GM12878 (cell line): ENCODE data around the gene ULK1. TPM values are rescaled to one million over a fixed set of nuclear protein-coding genes. Genes with fewer than 3 reads are reported as not detected.

Source experiments
- ATAC-seq: fragments of 200-7000 bp; cut with Tn5 transposase; 3 replicates; pipeline ENCODE4 v1.9.1; 2020; ENCODE audit warnings: mild to moderate bottlenecking, moderate library complexity
- BruUV-seq: library from RNA; stranded (reverse); fragments of 400-500 nt; replicated peaks from 2 replicates; lab custom pipeline; 2021; lab: Mats Ljungman, UMichigan
- CTCF ChIA-PET: fragments of 300-600 bp; sonication (Branson Sonifier 250); formaldehyde crosslinking; extraction: SDS; loops from one replicate; lab custom pipeline; 2021; ENCODE audit warnings: inconsistent platforms; lab: Yijun Ruan, JAX
- POLR2A ChIA-PET: fragments of 350-600 bp; formaldehyde crosslinking; extraction: SDS; loops from one replicate; lab custom pipeline; 2021; ENCODE audit warnings: inconsistent platforms; lab: Charles Lee
- RAD21 ChIA-PET: fragments of 300-600 bp; sonication (Branson Sonifier 250); formaldehyde crosslinking; loops from one replicate; lab custom pipeline; 2023; ENCODE audit warnings: antibody characterized with exemption; ENCODE audit not compliant: unreplicated experiment; lab: Charles Lee
- SMC1A ChIA-PET: fragments of 300-600 bp; sonication (Branson Sonifier 250); formaldehyde crosslinking; loops from one replicate; lab custom pipeline; 2023; ENCODE audit not compliant: unreplicated experiment, uncharacterized antibody; lab: Charles Lee
- DNase-seq: peaks from one replicate; pipeline ENCODE4 v3.0.0-alpha.2; 2011; ENCODE audit warnings: low read depth, low spot score
- FAIRE-seq: peaks from 3 replicates; lab custom pipeline; 2011; peaks lifted over from hg19 to GRCh38; lab: Jason Lieb, UNC
- H2AFZ ChIP-seq: 2 replicates; pipeline ENCODE4 v1.6.0; 2011; ENCODE audit warnings: low read depth, low read length, control low read depth; ENCODE audit not compliant: control insufficient read depth
- H3K27ac ChIP-seq: 2 replicates; pipeline ENCODE4 v1.5.1; 2011; ENCODE audit warnings: control low read depth; ENCODE audit not compliant: control insufficient read depth, insufficient read depth
- H3K27me3 ChIP-seq, 2 experiments: replicated peaks in 1 of 2; 2 replicates each; pipeline versions ENCODE4 v1.6.0 to v1.6.1; 2011; ENCODE audit warnings: low read length in 1 of 2; ENCODE audit not compliant: control insufficient read depth in 2 of 2, insufficient read depth in 2 of 2
- H3K36me3 ChIP-seq, 2 experiments: 2 replicates each; pipeline ENCODE4 v1.5.1; 2011; ENCODE audit warnings: low read length in 1 of 2; ENCODE audit not compliant: control insufficient read depth in 2 of 2, insufficient read depth in 2 of 2
- H3K4me1 ChIP-seq: 2 replicates; pipeline ENCODE4 v1.6.1; 2011; ENCODE audit warnings: mild to moderate bottlenecking, low read length, moderate library complexity, mixed read lengths; ENCODE audit not compliant: control insufficient read depth, insufficient read depth
- H3K4me2 ChIP-seq: 2 replicates; pipeline ENCODE4 v1.6.0; 2011; ENCODE audit warnings: control low read depth; ENCODE audit not compliant: control insufficient read depth, insufficient read depth
- H3K4me3 ChIP-seq: fragments of 200-600 bp; sonication (generic); 2 replicates; pipeline ENCODE4 v1.5.1; 2016
- H3K79me2 ChIP-seq: 2 replicates; pipeline ENCODE4 v1.6.0; 2011; ENCODE audit warnings: low read length; ENCODE audit not compliant: control insufficient read depth, insufficient read depth
- H3K9ac ChIP-seq: 2 replicates; pipeline ENCODE4 v1.8.0; 2011; ENCODE audit warnings: low read length, control low read depth, mixed read lengths; ENCODE audit not compliant: control insufficient read depth, insufficient read depth
- H3K9me3 ChIP-seq: replicated peaks from 3 replicates; pipeline ENCODE4 v1.5.1; 2011; ENCODE audit warnings: mild to moderate bottlenecking, low read length; ENCODE audit not compliant: control insufficient read depth, insufficient read depth
- H4K20me1 ChIP-seq: 2 replicates; pipeline ENCODE4 v1.6.0; 2011; ENCODE audit not compliant: control insufficient read depth, insufficient read depth
- BRCA1 ChIP-seq: IDR thresholded peaks from 2 replicates; pipeline ENCODE4 v1.6.1; 2011; ENCODE audit warnings: low read depth, low read length, improper control_type of control experiment
- CBX3 ChIP-seq: fragments of 200-600 bp; sonication (generic); IDR thresholded peaks from 2 replicates; pipeline ENCODE4 v1.6.1; 2016; ENCODE audit warnings: low read depth, borderline replicate concordance
- FOXM1 ChIP-seq: IDR thresholded peaks from 2 replicates; pipeline ENCODE4 v1.6.1; 2012; ENCODE audit warnings: low read depth, mild to moderate bottlenecking, inconsistent platforms, low read length, moderate library complexity
- IKZF2 ChIP-seq, 2 experiments: fragments of 450-650 bp; IDR thresholded peaks; 2 replicates each; pipeline ENCODE4 v1.6.1; 2017; ENCODE audit warnings: mild to moderate bottlenecking in 2 of 2, moderate library complexity in 2 of 2
- KDM1A ChIP-seq: fragments of 200-600 bp; sonication (generic); IDR thresholded peaks from 2 replicates; pipeline ENCODE4 v1.6.1; 2016; ENCODE audit warnings: borderline replicate concordance
- NFXL1 ChIP-seq: fragments of 450-650 bp; IDR thresholded peaks from 2 replicates; pipeline ENCODE4 v1.6.1; 2017; ENCODE audit warnings: antibody characterized with exemption, mild to moderate bottlenecking, borderline replicate concordance
- PAX5 ChIP-seq: IDR thresholded peaks from 2 replicates; pipeline ENCODE4 v1.6.1; 2011; ENCODE audit warnings: low read depth, low read length, borderline replicate concordance
- PBX3 ChIP-seq: IDR thresholded peaks from 2 replicates; pipeline ENCODE4 v1.6.1; 2011; ENCODE audit warnings: mild to moderate bottlenecking, low read depth, low read length, moderate library complexity; ENCODE audit not compliant: insufficient replicate concordance
- RAD51 ChIP-seq: fragments of 450-650 bp; IDR thresholded peaks from 2 replicates; pipeline ENCODE4 v1.6.1; 2016; ENCODE audit warnings: moderate library complexity, mild to moderate bottlenecking, inconsistent platforms
- SMAD1 ChIP-seq: fragments of 450-650 bp; IDR thresholded peaks from 2 replicates; pipeline ENCODE4 v1.6.1; 2018; ENCODE audit warnings: mild to moderate bottlenecking, low read depth; ENCODE audit not compliant: partially characterized antibody
- SMARCA5 ChIP-seq: fragments of 450-650 bp; IDR thresholded peaks from 2 replicates; pipeline ENCODE4 v1.6.1; 2017; ENCODE audit warnings: mild to moderate bottlenecking
- SUPT20H ChIP-seq: IDR thresholded peaks from 2 replicates; pipeline ENCODE4 v1.6.1; 2011; ENCODE audit warnings: low read depth, mild to moderate bottlenecking, low read length, moderate library complexity, borderline replicate concordance; ENCODE audit not compliant: control insufficient read depth
- SUZ12 ChIP-seq: fragments of 200-600 bp; sonication (generic); IDR thresholded peaks from one replicate; pipeline ENCODE4 v1.6.1; 2018; ENCODE audit warnings: antibody characterized with exemption, mild to moderate bottlenecking; ENCODE audit not compliant: unreplicated experiment
- TAF1 ChIP-seq: IDR thresholded peaks from 2 replicates; pipeline ENCODE4 v1.6.1; 2011; ENCODE audit warnings: mild to moderate bottlenecking, low read depth, low read length, borderline replicate concordance
- TCF3 ChIP-seq: IDR thresholded peaks from 2 replicates; pipeline ENCODE4 v1.6.1; 2012; ENCODE audit warnings: low read depth, mild to moderate bottlenecking, low read length, borderline replicate concordance; ENCODE audit not compliant: insufficient read depth
- YBX1 ChIP-seq: fragments of 450-650 bp; IDR thresholded peaks from 2 replicates; pipeline ENCODE4 v1.6.1; 2016; ENCODE audit warnings: antibody characterized with exemption
- ZBED1 ChIP-seq: IDR thresholded peaks from 2 replicates; pipeline ENCODE4 v1.6.1; 2016; ENCODE audit warnings: borderline replicate concordance
- ZNF217 ChIP-seq: fragments of 450-650 bp; IDR thresholded peaks from 2 replicates; pipeline ENCODE4 v1.6.1; 2017; ENCODE audit warnings: antibody characterized with exemption, mild to moderate bottlenecking
- WGBS: methylation state at CpG from one replicate; pipeline ENCODE4 v1.1.6; 2016; ENCODE audit warnings: low lambda C conversion rate; ENCODE audit not compliant: insufficient replicate concordance, insufficient coverage; ENCODE audit errors: missing lambda C conversion rate; 5-methylcytosine and 5-hydroxymethylcytosine counted together
- in situ Hi-C: fragments of 300-500 bp; cut with MboI; formaldehyde crosslinking; loops from 9 replicates; pipeline ENCODE4 v1.14.3; 2018; ENCODE audit warnings: mixed read lengths
- intact Hi-C: fragments of 100-400 bp; cut with micrococcal nuclease; formaldehyde crosslinking; loops from one replicate; pipeline ENCODE4 v1.14.2; 2022; ENCODE audit not compliant: unreplicated experiment
- polyA plus RNA-seq, 11 experiments: library from polyadenylated mRNA; depleted of rRNA in 4 of 11; unstranded in 6 of 11; stranded (reverse) in 5 of 11; fragments of >200 nt; fragmentation: Nextera tagmentation in 4 of 11; fragmentation: Illumina TruSeq in 1 of 11; extraction: Ambion mirVana in 4 of 11; extraction: Trizol in 1 of 11; gene quantifications; 1 replicate in 1 of 11; 2 replicates in 10 of 11; pipeline versions ENCODE4 v1.2.1 to v1.2.3, GENCODE V29; 2011 to 2016; ENCODE audit warnings: inconsistent platforms in 2 of 11, missing spikeins in 2 of 11, low read depth in 1 of 11
- total RNA-seq, 4 experiments: library from RNA; depleted of rRNA in 3 of 4; stranded (reverse); fragments of >200 nt in 3 of 4; fragmentation: Illumina TruSeq in 1 of 4; extraction: Trizol in 1 of 4; gene quantifications; 2 replicates each; pipeline versions ENCODE4 v1.2.1 to v1.2.3, GENCODE V29; 2013 to 2021
- TF ChIP-seq, protein P1 (sequence below): fragments of 450-650 bp; IDR thresholded peaks from 2 replicates; pipeline ENCODE4 v1.6.1; 2016; ENCODE audit warnings: mild to moderate bottlenecking

Gene ULK1
- total and polyA plus RNA-seq, 10 of the 15 experiments (the other 5 are each of a cell fraction or from before 2014, with no cell fraction given) = 0.13 to 14.1 (median 1.5) TPM

DNA sequence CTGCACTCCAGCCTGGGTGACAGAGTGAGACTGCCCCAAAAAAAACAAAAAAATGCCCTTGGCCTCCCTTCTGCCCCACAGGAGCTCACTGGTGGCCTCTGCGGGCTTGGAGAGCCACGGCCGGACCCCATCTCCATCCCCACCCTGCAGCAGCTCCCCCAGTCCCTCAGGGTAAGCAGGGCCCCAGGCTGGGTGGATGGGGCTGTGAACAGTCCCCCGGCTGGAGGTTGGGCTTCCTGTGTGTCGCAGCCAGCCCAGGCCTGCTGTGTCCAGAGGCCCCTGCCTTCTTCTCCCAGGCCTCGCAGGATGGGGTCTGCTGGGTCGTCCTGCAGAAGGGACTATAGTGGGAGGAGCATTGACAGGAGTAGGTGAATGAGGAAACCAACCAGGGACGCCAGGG, 19.2 kb downstream of the ULK1 start:
- no TSS peak for BruUV-seq
- RAD21 ChIA-PET = no interaction called here
- CTCF ChIA-PET = interaction anchor here (0.6 kb wide), 1 partner anchor 177 kb away, joined by 3 read pairs; no protein-coding TSS in a partner anchor

GRCh38 chr12:131914179-131914702, 19.8 kb downstream of the ULK1 start:
- Histone ChIP-seq H3K9me3 (no peaks in the 10 kb centered on the region), H3K27ac (no peak overlapping the region), H3K4me1 (no peaks in the 10 kb centered on the region), H3K9ac (no peak overlapping the region), H3K36me3 (no peaks in the 10 kb centered on the region; a peak in 3 of 4 replicates), H2AFZ (no peak overlapping the region), H3K4me3 (no peak overlapping the region), H4K20me1 (no peaks in the 10 kb centered on the region), H3K79me2 (no peaks in the 10 kb centered on the region), H3K4me2 (no peak overlapping the region), H3K27me3 (no peaks in the 10 kb centered on the region)
- RAD21 ChIA-PET = no interaction called here
- FAIRE-seq = no peak
- 93% methylated on average over 14 of the region's 14 CpGs for WGBS
- ATAC-seq = no peak
- in situ Hi-C loops (no loop called here), intact Hi-C loops (no loop called here)
- no TSS peak for BruUV-seq
- POLR2A ChIA-PET = no interaction called here
- SMC1A ChIA-PET = no interaction called here
- CTCF ChIA-PET = no interaction called here
- no peak for DNase-seq
- no peak for TF ChIP-seq ZBED1
- TF ChIP-seq IKZF2 (IDR thresholded peaks at IDR 0.05) = no peak
- no peak for TF ChIP-seq SMARCA5
- no peak for TF ChIP-seq CBX3
- no peak for TF ChIP-seq NFXL1
- TF ChIP-seq YBX1 = no peak
- TF ChIP-seq PBX3 = no peak
- TF ChIP-seq ZNF217 = no peak
- no peak for TF ChIP-seq FOXM1
- no peak for TF ChIP-seq RAD51
- no peak for TF ChIP-seq TAF1
- TF ChIP-seq KDM1A = no peak
- TF ChIP-seq TCF3 = no peak

More for the DNA sequence above, 19.2 kb downstream of the ULK1 start:
- Histone ChIP-seq H3K27ac (no peak overlapping the region), H3K4me2 (no peak overlapping the region), H4K20me1 (no peaks in the 10 kb centered on the region), H2AFZ (no peak overlapping the region), H3K79me2 (no peaks in the 10 kb centered on the region), H3K36me3 (no peaks in the 10 kb centered on the region; a peak in 3 of 4 replicates), H3K9me3 (no peaks in the 10 kb centered on the region)
- no peak for DNase-seq
- ChIA-PET POLR2A (no interaction called here), SMC1A (no interaction called here)
- no peak for ATAC-seq
- no peak for FAIRE-seq
- no peak for TF ChIP-seq PAX5
- no peak for TF ChIP-seq SUZ12
- TF ChIP-seq CBX3 = no peak
- no peak for TF ChIP-seq SMAD1
- TF ChIP-seq SUPT20H = no peak
- TF ChIP-seq, protein P1, sequence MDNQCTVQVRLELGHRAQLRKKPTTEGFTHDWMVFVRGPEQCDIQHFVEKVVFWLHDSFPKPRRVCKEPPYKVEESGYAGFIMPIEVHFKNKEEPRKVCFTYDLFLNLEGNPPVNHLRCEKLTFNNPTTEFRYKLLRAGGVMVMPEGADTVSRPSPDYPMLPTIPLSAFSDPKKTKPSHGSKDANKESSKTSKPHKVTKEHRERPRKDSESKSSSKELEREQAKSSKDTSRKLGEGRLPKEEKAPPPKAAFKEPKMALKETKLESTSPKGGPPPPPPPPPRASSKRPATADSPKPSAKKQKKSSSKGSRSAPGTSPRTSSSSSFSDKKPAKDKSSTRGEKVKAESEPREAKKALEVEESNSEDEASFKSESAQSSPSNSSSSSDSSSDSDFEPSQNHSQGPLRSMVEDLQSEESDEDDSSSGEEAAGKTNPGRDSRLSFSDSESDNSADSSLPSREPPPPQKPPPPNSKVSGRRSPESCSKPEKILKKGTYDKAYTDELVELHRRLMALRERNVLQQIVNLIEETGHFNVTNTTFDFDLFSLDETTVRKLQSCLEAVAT = no peak
- no peak for TF ChIP-seq BRCA1
- TF ChIP-seq, all 136 proteins: peak for 0
- WGBS = 95% methylated on average over 8 of the region's 8 CpGs
- no peak overlapping the region for H3K4me3 ChIP-seq
- intact Hi-C loops = no loop called here
- no peaks in the 10 kb centered on the region for H3K27me3 ChIP-seq
- in situ Hi-C loops = no loop called here
- H3K4me1 ChIP-seq = no peaks in the 10 kb centered on the region
- H3K9ac ChIP-seq = no peak overlapping the region
